NCI-H128 (cell line): Measurements from ENCODE around the gene IL1RAPL2.

Source experiments
- DNase-seq: peaks from one replicate; lab custom pipeline; 2025; ENCODE audit not compliant: unreplicated experiment; lab: John Stamatoyannopoulos, UW

IL1RAPL2 gene

GRCh38 chrX:105349476-105349875 lies 783.5 kb downstream of the IL1RAPL2 start:
- no peak for DNase-seq

- no peak for DNase-seq
Observed at GRCh38 chrX:105375816-105376215, 809.8 kb downstream of the IL1RAPL2 start.

GRCh38 chrX:105424729-105425128 lies 858.7 kb downstream of the IL1RAPL2 start:
- no peak for DNase-seq

GRCh38 chrX:105451401-105451800 lies 885.4 kb downstream of the IL1RAPL2 start:
- DNase-seq: no peak

- no peak for DNase-seq
Observed at GRCh38 chrX:105458846-105459245, 892.8 kb downstream of the IL1RAPL2 start.

- DNase-seq: no peak
Observed at GRCh38 chrX:105460376-105460775, 894.4 kb downstream of the IL1RAPL2 start.

- DNase-seq: no peak
Observed at GRCh38 chrX:105461016-105461415, 895.0 kb downstream of the IL1RAPL2 start.

- no peak for DNase-seq
Observed at GRCh38 chrX:105462186-105462585, 896.2 kb downstream of the IL1RAPL2 start.

- no peak for DNase-seq
Observed at GRCh38 chrX:105463473-105463872, 897.5 kb downstream of the IL1RAPL2 start.

GRCh38 chrX:105464618-105465017 lies 898.6 kb downstream of the IL1RAPL2 start:
- DNase-seq: no peak

- DNase-seq: no peak
Observed at GRCh38 chrX:105468741-105469140, 902.7 kb downstream of the IL1RAPL2 start.

- DNase-seq: no peak
Observed at GRCh38 chrX:105471597-105471996, 905.6 kb downstream of the IL1RAPL2 start.

GRCh38 chrX:105475801-105476200 lies 909.8 kb downstream of the IL1RAPL2 start:
- no peak for DNase-seq

GRCh38 chrX:105477351-105477750 lies 911.4 kb downstream of the IL1RAPL2 start:
- no peak for DNase-seq

- no peak for DNase-seq
Observed at GRCh38 chrX:105480646-105481310, 914.8 kb downstream of the IL1RAPL2 start.

GRCh38 chrX:105483011-105483410 lies 917.0 kb downstream of the IL1RAPL2 start:
- DNase-seq: no peak

GRCh38 chrX:105488716-105489115 lies 922.7 kb downstream of the IL1RAPL2 start:
- no peak for DNase-seq

- no peak for DNase-seq
Observed at GRCh38 chrX:105495376-105495775, 929.4 kb downstream of the IL1RAPL2 start.

- no peak for DNase-seq
Observed at GRCh38 chrX:105502336-105502735, 936.3 kb downstream of the IL1RAPL2 start.

- DNase-seq: no peak
Observed at GRCh38 chrX:105515561-105515960, 949.6 kb downstream of the IL1RAPL2 start.

GRCh38 chrX:105526431-105526830 lies 960.4 kb downstream of the IL1RAPL2 start:
- no peak for DNase-seq

- DNase-seq: no peak
Observed at GRCh38 chrX:105527759-105528158, 961.8 kb downstream of the IL1RAPL2 start.

GRCh38 chrX:105533951-105534350 lies 968.0 kb downstream of the IL1RAPL2 start:
- no peak for DNase-seq
